HG03066 (cell line): ENCODE results near the gene CD300A.
A peak's percentile ranks its signal among the peaks of the same experiment; 100 is the strongest.

Source experiments
- ATAC-seq: cut with Tn5 transposase; IDR thresholded peaks from one replicate; pipeline ENCODE4 v1.9.1; 2021; ENCODE audit warnings: low read depth; ENCODE audit not compliant: unreplicated experiment

CD300A gene

DNA sequence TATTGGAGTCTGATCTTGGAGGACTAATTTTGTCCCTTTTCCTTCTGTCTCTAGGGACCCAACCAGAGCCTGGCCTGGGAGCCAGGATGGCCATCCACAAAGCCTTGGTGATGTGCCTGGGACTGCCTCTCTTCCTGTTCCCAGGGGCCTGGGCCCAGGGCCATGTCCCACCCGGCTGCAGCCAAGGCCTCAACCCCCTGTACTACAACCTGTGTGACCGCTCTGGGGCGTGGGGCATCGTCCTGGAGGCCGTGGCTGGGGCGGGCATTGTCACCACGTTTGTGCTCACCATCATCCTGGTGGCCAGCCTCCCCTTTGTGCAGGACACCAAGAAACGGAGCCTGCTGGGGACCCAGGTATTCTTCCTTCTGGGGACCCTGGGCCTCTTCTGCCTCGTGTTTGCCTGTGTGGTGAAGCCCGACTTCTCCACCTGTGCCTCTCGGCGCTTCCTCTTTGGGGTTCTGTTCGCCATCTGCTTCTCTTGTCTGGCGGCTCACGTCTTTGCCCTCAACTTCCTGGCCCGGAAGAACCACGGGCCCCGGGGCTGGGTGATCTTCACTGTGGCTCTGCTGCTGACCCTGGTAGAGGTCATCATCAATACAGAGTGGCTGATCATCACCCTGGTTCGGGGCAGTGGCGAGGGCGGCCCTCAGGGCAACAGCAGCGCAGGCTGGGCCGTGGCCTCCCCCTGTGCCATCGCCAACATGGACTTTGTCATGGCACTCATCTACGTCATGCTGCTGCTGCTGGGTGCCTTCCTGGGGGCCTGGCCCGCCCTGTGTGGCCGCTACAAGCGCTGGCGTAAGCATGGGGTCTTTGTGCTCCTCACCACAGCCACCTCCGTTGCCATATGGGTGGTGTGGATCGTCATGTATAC is 26.5 kb upstream of the CD300A start:
- no peak for ATAC-seq

DNA sequence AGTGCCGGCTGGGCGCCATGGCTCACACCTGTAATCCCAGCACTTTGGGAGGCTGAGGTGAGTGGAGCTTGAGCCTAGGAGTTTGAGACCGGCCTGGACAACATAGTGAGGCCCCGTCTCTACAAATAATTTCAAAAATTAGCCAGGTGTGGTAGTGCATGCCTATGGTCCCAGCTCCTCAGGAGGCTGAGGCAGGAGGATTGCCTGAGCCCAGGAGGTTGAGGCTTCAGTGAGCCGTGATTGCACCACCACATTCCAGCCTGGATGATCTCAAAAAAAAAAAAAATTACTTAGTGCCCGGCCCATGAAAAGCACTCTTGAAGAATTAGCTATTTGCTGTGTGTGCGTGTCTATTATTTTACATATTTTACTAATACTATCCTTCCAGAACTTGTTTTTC is 24.9 kb upstream of the CD300A start:
- ATAC-seq, result no peak

DNA sequence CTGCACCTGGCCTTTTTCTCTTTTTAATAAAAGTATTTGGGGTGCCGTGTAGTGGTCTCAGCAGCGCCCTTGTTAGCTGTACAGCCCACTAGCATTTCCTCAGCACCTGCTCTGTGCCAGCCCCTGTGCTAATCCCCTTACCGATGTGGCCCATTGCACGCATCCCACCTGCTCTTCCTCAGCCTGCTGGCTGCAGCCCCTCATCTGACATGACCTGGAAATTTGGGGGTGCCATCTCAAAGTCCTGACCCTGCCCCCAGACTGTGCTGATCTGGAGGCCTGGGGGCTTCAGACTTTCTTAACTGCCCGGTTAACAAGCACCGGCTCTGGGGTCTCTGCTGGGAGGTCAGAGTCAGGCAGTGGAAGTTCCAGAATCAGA is 24.2 kb upstream of the CD300A start:
- ATAC-seq, result no peak

DNA sequence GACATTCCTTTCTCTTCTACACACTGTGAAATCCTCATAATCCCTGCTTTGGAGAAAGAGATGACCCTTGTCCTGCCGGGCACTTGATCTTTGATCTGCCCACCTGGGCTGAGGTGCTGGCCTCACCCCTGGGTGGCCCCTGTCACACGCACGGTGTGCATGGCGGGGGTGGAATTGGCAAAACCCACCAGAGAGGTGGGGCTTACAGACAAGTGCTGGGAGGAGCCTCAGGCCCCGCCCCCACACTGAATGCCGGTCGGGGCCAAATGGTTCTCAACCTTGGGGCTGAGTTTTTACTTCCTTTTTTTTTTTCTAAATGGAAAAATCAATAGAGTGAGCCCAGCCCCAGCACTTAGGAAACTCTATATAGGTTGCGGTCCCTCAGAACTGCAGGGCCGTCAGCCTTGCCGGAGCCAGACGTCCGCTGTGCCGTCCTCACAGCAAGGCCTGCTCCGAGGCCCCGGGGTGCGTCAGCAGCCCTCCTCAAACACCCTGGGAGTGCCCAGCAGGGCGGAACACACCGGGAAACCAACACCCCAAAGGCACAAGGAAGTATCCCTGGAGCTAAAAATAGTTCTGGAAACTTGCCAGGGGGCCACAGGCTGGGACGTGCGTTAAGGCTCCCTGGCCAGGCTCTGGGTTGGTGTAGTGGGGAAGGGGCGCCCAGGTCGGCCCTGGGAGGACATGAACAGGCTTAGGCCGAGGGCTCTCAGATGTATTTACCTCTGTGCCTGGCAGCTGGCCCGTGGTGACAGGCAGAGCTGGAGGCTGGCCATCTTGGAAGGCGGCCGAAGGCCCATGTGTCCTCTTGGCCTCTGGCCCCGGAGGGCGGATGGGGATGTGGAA is 23.5 kb upstream of the CD300A start:
- ATAC-seq, result peak; percentile 70

DNA sequence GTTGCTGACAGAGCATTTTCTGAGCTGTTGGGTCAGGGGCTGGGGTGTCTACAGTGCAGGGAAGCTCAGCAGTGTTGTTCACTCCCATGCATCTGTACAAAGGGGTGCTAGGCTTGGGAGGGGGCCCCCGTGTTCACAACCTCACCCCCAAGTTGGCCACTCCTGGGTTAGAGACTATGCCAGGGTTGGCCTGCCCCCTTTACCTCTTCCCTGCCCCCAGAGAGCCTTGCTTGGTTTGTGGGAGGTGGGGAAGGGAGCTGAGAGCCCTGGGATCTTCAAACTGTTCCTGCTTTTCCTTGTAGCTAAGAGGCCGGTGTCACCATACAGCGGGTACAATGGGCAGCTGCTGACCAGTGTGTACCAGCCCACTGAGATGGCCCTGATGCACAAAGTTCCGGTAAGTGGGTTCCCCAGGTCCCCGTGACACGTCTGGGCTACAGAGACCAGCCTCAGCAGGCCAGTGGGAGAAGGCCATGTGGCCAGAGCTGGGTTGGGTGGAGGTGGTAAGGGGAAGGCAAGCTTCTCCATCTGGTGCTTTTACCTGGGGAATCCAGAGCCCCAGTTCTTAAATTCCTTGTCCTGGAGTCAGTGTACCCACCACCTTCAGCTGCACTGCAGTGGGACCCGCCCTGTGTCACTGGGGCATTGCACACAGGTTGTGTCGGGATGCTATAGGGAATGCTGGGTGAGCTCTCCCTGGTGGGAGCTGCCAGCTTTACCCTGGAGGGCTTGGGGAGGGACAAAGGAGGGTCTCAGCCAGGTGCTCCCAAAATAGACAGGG is 22.7 kb upstream of the CD300A start:
- no peak for ATAC-seq

DNA sequence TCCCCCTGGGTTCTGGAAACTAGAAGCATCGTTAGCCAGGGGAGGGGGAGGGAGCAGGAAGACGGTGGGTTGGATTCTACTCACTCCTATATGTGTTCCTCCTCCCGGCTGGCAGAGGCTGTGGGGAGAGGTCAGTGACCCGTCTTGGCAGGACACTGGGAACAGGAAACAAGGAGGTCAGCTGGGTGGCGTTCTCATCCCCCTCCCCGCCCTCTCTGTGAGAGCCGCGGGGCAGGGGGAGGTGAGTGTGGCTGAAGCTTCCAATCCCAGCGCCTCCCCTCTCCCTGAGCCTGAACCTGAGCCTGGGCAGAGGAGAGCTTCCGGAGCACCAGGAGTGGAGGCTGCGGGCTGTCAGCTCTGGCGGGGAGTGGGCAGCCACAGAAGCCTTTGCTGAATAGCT is 22.0 kb upstream of the CD300A start:
- ATAC-seq, result no peak

DNA sequence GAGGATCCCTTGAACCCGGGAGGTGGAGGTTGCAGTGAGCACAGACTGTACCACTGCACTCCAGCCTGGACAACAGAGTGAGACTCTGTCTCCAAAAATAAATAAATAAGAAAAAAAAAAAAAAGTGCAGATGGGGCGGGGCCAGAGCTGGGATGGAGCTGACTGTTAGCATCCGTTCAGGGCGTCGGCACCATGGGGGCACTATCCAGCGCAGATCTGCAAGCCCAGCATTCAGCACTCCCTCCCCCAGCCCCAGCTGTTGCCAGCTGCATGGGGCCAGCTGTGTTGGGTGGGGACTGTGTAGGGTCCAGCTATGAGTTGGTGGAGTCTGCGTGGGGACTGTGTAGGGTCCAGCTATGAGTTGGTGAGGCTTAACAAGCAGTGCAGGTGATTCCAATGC is 21.3 kb upstream of the CD300A start:
- no peak for ATAC-seq

DNA sequence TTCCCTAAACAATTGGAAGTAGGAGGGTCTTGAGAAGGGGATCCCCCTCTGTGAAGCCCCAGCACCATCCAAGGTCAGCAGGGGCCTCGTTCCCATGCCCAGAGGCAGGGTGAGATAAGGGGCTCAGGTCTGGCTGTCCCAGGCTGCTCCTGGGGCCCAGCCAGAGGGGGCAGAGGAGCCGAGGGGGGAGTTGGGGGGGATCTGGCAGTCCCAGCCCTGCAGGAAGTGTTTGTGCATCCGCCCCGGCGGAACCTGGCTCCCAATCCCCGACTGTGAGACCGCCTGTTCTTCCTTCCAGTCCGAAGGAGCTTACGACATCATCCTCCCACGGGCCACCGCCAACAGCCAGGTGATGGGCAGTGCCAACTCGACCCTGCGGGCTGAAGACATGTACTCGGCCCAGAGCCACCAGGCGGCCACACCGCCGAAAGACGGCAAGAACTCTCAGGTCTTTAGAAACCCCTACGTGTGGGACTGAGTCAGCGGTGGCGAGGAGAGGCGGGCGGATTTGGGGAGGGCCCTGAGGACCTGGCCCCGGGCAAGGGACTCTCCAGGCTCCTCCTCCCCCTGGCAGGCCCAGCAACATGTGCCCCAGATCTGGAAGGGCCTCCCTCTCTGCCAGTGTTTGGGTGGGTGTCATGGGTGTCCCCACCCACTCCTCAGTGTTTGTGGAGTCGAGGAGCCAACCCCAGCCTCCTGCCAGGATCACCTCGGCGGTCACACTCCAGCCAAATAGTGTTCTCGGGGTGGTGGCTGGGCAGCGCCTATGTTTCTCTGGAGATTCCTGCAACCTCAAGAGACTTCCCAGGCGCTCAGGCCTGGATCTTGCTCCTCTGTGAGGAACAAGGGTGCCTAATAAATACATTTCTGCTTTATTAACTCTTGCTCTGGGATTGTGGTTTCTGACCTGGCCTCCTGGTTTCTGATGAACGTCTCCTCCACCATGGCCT is 19.6 kb upstream of the CD300A start:
- ATAC-seq, result no peak

DNA sequence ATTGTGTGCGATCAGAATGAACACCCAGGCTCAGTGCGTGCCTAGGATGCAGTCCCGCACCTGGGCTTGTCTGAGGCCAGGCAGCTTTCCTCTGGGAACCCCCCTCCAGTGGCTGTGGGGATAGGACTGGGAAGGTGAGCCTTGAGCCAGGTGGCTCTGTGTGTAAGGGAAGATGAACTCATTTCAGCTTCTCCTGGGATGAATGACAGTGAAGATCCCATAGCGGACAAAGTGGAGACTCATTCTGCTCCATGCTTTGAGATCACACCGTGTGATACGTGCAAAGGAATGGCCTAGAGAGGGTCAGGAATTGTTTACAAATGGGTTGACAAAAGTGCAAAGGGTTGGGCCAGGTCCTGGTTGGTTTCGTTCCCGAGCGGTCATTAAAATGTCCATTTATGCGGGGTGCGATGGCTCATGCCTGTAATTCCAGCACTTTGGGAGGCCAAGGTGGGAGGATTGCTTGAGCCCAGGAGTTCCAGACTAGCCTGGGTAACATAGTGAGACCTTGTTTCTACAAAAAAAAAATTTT is 18.7 kb upstream of the CD300A start:
- ATAC-seq, result no peak

DNA sequence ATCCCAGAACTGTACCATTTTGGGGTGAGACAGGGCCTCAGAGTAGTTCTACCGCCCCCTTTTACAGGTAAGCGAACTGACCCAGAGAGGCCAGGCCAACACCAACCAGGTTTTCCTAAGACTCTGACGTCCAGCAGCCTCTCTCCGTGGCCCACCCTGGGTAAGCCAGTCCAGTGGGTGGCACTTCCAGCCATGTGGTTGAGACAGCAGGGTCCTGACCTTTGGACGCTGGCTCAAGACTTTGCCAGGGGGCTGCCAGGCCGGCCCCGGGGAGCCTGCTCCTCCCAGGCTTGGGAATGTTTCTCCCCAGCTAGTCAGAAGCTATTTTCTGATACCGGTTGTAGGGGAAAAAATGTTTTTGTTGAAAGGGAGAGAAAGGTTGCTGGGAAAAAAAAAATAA is 17.7 kb upstream of the CD300A start:
- ATAC-seq, result no peak

DNA sequence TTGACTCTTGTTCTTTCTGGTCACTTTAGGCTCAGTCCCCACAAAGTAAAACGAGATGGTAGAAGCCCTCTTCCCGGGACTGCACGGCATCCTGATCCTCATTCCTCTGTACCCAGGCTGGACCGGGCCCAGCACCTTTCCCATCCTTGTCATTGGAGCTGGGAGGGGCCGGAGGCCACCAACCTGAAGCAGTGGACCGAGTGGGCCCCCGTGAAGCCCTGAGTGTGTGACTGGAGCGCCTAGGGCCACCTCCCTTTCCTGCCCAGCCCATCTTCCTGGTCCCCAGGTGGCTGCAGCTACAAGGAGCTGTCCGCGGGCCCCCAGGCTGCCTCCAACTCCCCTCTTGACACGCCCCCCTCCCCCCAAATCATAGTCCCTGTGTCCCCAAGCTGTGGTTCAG is 17.1 kb upstream of the CD300A start:
- no peak for ATAC-seq

DNA sequence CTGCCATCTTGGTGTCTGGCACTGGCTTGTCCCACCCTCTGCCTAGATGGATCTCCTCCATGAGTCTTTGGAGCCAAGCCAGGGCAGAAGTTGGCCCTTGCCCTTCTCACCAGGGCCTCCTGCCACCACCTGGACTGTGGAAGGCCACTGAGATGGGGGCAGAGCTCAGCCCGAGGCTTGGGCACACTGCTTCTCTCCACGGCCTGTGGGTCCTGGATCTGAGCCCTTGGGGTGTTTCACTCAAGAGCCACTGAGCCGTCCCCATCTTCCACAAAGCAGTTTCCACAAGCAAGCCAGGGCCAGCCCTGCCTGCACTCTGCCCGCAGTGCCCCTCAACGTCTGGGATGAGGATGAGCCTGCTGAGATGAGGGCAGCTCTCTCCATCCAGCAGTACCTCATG is 16.7 kb upstream of the CD300A start:
- no peak for ATAC-seq

DNA sequence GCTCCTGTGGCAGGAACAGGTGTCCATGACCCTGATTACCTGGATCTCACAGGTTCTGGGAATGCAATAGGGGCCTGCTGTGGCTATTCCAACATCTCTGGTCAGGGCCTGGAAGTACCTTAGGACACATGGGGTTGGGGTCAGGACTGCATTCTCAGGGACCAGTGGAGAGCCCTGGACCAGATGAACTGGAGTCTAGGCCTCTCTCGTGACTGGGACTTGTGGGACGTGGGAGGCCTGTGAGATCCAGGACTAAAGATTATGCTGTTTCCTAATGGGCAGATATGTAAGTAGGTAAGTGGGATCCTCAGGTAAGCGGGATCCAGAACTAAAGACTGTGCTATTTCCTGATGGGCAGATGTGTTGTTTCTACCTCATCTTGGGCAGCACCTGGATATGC is 16.2 kb upstream of the CD300A start:
- no peak for ATAC-seq

DNA sequence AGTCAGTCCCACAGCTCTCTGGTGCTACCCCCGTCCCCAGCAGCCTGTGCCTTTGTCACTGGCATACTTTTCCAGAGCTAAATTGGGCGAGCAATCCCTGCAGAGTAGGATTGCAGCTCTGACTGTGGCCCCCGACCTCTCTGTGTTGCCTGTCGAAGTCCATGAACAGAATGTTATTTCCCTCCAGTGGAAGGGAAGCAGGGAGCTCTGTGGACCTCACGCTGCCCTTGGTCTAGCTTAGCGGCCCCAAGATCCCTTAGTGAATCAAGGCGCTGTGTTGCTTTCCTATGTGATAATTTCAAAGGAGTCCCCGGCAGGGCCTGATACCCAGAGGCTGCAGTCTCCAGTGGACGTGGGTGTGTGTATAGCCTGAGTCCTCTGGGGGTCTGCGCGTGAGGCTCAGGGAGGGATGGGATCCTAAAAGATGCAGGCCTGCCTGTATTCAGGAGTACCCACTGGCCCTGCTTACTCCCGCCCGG is 15.5 kb upstream of the CD300A start:
- no peak for ATAC-seq

DNA sequence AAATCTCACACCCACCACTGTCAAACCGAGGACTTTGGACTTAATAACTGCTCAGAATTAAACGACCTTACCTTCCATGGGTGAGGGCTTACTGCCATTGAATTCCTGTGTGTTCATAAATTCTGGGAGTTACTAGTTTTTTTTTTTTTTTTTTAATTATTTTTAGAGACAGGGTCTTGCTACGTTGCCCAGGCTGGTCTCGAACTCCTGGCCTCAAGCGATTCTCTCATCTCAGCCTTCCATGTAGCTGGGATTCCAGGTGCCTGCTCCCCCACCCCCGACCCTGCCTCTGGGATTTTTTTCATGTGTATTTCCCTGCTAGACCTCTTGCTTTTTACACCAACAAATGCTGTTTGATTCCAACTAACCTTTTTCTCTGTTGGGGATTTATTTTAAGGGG is 14.9 kb upstream of the CD300A start:
- ATAC-seq, result no peak

DNA sequence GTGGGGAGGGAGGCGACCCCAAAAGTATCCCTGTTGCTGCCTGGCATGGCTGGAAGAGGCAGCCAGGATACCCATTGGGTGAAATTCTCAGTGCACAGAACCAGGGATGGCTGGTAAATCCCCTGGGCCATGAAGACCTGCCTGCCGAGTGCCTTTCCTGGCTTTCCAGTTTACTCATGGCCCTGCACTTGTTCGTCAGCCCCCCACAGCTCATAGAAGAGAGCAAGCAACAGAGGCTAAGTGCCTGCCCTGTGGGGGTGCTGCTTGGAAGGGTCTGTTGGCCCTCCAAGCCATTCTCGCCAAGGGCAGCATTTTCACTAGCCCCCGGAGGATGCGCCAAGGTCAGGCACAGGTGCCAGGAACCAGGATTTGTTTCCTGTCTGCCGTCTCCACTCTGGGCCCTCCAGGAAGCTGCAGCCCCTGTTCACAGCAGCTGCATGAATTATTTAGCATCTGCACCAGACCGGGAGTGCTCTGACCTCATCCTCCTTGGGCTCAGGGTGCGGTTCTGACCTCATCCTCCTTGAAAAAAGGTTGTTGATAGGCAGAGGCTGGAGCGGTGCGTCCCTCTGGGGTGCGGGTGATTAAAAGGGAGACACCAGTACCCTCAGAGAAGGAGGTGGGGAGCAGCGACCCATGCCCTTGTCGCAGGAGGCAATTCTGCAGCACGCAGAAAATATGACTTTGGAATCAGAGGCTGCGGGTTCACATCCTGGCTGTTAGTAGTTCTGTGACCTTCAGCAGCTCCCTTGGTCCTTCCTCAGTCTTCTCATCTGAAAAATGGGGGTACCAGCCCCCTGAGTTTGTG is 14.2 kb upstream of the CD300A start:
- ATAC-seq, result no peak

DNA sequence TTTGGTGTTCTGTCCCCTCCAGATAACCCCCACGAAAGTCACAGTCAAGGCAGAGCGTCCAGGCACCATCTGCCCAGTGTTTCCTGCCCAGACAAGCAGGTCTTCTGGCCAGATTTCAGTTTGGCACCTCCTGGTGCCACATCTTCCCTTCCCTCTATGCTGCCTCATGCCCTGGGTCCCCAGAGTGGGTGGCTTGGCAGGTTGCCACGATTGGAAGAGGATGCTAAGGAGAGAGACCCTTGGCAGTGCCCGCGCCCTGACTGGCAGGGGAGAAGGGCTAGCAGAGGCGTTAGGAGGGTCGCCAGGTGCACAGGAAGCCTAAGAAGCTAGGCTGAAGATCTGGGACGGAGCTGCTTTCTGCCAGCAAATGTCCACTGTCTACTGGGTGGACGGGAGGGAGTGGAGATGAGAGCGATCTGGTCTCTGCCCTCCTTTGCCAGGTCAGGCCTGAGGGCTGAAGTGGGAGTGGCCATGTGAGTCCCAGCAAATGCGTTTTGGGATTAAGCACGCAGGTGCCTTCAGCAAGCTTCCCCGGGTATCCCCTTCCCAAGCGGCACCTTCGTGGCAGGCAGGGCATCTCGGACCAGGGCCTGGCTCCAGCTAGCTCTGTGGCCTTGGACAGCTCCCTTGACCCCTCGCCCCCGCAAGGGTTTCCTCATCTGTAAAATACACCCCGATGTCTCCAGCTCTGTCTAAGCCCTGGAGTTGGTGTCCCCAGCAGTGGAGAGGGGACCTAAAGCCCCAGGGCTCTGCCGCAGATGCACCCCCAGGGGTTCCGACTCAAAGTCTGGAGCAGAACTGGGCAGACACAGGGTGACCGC is 13.4 kb upstream of the CD300A start:
- ATAC-seq, result no peak

DNA sequence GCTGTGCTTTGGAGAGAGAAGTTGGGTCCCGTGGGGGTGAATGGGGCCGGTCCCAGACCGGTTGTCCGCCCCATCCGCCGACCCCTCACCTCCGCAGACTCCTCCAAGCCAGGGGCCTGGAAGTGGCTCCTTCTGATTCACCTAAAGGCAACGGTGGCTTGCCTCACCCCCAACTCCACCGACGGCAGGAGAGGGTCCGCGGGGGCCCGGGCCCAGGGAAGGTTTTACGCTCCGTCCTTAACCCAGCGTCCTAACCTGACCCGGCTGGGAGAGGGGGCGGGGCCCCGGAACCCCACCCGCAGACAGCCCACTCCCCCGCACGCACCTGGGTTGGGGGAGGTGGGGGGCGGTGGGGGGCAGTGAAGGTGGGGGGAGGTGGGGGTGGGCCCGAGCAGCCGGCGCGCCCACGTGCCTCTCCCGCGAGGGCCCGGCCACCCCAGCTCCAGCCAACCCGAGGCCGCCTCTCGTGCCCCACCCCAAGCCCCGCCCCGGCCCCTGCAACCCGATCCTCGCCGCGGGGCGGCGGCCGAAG is 12.7 kb upstream of the CD300A start:
- no peak for ATAC-seq
